HFF-Myc (cell line): Measurements from ENCODE around the gene MAP7.

ENCODE experiments used
- DNase-seq: peaks from one replicate; pipeline ENCODE4 v3.0.0-alpha.2; 2011; ENCODE audit warnings: low read depth; ENCODE audit errors: extremely low read depth
- H3K4me3 ChIP-seq: replicated peaks from 2 replicates; pipeline ENCODE4 v1.5.1; 2011; ENCODE audit warnings: low read depth, mild to moderate bottlenecking, control low read depth, low read length
- CTCF ChIP-seq: IDR thresholded peaks from 2 replicates; pipeline ENCODE4 v1.5.1; 2012; ENCODE audit warnings: mild to moderate bottlenecking, low read depth, low read length, control low read depth; ENCODE audit errors: missing control alignments

MAP7 gene

GRCh38 chr6:136550330-136551071 is at the start of gene MAP7:
TSS of gene MAP7 (minus strand) at chr6:136550422. CDS start at chr6:136550408, 14 bp downstream.
- TF ChIP-seq CTCF = peak; percentile 52
- no peak for DNase-seq
- H3K4me3 ChIP-seq = peak within 1 kb of the TSS; percentile 47

- H3K4me3 ChIP-seq = no peak overlapping the region
- DNase-seq = no peak
- no peak for TF ChIP-seq CTCF
These were observed 49.2 kb upstream of the MAP7 start for GRCh38 chr6:136599329-136600011.

GRCh38 chr6:136598048-136598447 is 47.8 kb upstream of the MAP7 start:
- DNase-seq = no peak
- TF ChIP-seq CTCF = no peak
- H3K4me3 ChIP-seq = no peak overlapping the region

- DNase-seq = no peak
- H3K4me3 ChIP-seq = no peak overlapping the region
- TF ChIP-seq CTCF = no peak
These were observed 44.4 kb upstream of the MAP7 start for GRCh38 chr6:136594671-136595070.

GRCh38 chr6:136593748-136594490 is 43.7 kb upstream of the MAP7 start:
- H3K4me3 ChIP-seq = no peak overlapping the region
- peak; percentile 97 for DNase-seq
- no peak for TF ChIP-seq CTCF

GRCh38 chr6:136592930-136593673 is 42.9 kb upstream of the MAP7 start:
- H3K4me3 ChIP-seq = no peak overlapping the region
- TF ChIP-seq CTCF = no peak
- DNase-seq = no peak
